Adrenal gland (tissue), 5 donors: ENCODE data around the gene SLC16A10.

Source experiments
- POLR2A ChIP-seq, 2 donors: fragments of 450-650 bp; IDR thresholded peaks; one replicate each; pipeline ENCODE4 v1.6.1; 2017; ENCODE audit warnings: antibody characterized with exemption in 2 of 2, mild to moderate bottlenecking in 2 of 2, moderate library complexity in 1 of 2
- TF ChIP-seq, protein P1 (sequence below), 6 experiments: fragments of 450-650 bp in 4 of 6; fragments of 200-600 bp in 2 of 6; sonication (generic) in 1 of 6; IDR thresholded peaks; 1 replicate in 5 of 6; 2 replicates in 1 of 6; pipeline versions ENCODE4 v1.5.1 to v1.8.0; 2016 to 2021; ENCODE audit warnings: antibody characterized with exemption in 6 of 6, mild to moderate bottlenecking in 2 of 6, moderate library complexity in 1 of 6
- donor health status: DM: no; HTN: no; CAD: no.

DNA sequence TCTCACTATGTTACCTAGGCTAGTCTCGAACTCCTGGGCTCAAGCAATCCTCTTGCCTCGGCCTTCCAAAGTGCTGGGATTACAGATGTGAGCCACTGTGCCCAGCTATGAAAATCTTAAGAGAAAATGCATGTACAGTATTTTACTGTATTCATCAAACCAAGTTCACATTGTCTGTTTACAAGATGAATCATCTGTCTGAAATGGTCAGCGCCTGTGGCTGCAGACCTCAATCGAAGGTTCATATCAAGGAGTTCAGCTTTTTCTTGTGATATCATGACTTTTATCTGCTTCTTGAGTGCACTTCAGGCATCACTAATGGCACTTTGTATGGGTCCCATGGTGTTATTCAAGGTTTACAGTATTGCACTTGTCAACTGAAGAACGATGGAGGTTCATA is 155.1 kb downstream of the SLC16A10 start:
- TF ChIP-seq, protein P1, sequence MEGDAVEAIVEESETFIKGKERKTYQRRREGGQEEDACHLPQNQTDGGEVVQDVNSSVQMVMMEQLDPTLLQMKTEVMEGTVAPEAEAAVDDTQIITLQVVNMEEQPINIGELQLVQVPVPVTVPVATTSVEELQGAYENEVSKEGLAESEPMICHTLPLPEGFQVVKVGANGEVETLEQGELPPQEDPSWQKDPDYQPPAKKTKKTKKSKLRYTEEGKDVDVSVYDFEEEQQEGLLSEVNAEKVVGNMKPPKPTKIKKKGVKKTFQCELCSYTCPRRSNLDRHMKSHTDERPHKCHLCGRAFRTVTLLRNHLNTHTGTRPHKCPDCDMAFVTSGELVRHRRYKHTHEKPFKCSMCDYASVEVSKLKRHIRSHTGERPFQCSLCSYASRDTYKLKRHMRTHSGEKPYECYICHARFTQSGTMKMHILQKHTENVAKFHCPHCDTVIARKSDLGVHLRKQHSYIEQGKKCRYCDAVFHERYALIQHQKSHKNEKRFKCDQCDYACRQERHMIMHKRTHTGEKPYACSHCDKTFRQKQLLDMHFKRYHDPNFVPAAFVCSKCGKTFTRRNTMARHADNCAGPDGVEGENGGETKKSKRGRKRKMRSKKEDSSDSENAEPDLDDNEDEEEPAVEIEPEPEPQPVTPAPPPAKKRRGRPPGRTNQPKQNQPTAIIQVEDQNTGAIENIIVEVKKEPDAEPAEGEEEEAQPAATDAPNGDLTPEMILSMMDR (IDR thresholded peaks at IDR 0.05) = no peak
- no peak for TF ChIP-seq POLR2A (IDR thresholded peaks at IDR 0.05)
